Neural progenitor cell (in vitro differentiated cells): ENCODE data around the gene RARG.
"Not testable (repeated sequence)": the region's sequence is repeated elsewhere in the genome, so short reads cannot be mapped to it uniquely, and the experiment has no call there.

Source experiments
- EZH2 ChIP-seq: fragments of 200-600 bp; sonication (generic); IDR thresholded peaks from 2 replicates; pipeline ENCODE4 v1.6.1; 2017; ENCODE audit warnings: antibody characterized with exemption, mild to moderate bottlenecking, moderate library complexity
- EZH2phosphoT487 ChIP-seq: fragments of 200-600 bp; sonication (generic); IDR thresholded peaks from 2 replicates; pipeline ENCODE4 v1.6.1; 2017; ENCODE audit warnings: antibody characterized with exemption
- TF ChIP-seq, protein P1 (sequence below): fragments of 200-600 bp; sonication (generic); IDR thresholded peaks from 2 replicates; pipeline ENCODE4 v1.5.1; 2017; ENCODE audit warnings: antibody characterized with exemption, mild to moderate bottlenecking

DNA sequence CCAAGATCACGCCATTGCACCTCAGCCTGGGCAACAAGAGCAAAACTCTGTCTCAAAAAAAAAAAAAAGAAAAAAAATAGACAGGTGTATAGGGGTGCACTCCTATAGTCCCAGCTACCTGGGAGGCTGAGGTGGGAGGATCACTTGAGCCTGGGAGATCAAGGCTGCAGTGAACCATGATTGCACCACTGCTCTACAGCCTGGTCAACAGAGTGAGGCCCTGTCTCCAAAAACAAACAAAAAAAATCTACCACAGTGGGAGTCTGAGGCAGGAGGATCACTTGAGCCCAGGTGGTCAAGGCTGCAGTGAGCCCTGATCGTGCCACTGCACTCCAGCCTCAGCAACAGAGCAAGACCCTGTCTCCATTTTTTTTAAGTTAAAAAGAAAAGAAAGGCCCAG, 69.0 kb downstream of the RARG start:
- TF ChIP-seq, protein P1, sequence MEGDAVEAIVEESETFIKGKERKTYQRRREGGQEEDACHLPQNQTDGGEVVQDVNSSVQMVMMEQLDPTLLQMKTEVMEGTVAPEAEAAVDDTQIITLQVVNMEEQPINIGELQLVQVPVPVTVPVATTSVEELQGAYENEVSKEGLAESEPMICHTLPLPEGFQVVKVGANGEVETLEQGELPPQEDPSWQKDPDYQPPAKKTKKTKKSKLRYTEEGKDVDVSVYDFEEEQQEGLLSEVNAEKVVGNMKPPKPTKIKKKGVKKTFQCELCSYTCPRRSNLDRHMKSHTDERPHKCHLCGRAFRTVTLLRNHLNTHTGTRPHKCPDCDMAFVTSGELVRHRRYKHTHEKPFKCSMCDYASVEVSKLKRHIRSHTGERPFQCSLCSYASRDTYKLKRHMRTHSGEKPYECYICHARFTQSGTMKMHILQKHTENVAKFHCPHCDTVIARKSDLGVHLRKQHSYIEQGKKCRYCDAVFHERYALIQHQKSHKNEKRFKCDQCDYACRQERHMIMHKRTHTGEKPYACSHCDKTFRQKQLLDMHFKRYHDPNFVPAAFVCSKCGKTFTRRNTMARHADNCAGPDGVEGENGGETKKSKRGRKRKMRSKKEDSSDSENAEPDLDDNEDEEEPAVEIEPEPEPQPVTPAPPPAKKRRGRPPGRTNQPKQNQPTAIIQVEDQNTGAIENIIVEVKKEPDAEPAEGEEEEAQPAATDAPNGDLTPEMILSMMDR: not testable (repeated sequence)
- TF ChIP-seq EZH2, EZH2phosphoT487: not testable (repeated sequence)
